Measurements from ENCODE around the gene MLLT3.

MLLT3 gene

GRCh38 chr9:20651939-20652338 is 29.6 kb upstream of the MLLT3 start:
- no peaks in the 10 kb centered on the region for H3K4me1 ChIP-seq
- no peaks in the 10 kb centered on the region; a peak in 1 of 22 replicates for H3K9me3 ChIP-seq (replicated peaks in 1 of 11)
- H3K9ac ChIP-seq, result no peak overlapping the region
- no peaks in the 10 kb centered on the region for H4K20me1 ChIP-seq
- H3K36me3 ChIP-seq, result no peaks in the 10 kb centered on the region
- TF ChIP-seq Cebpa-rat (IDR thresholded peaks at IDR 0.05), result no peak
- no peak overlapping the region for H3K27ac ChIP-seq
- H3K4me2 ChIP-seq, result no peak overlapping the region
- H3K4me3 ChIP-seq, result no peak overlapping the region
- no peaks in the 10 kb centered on the region for H3K27me3 ChIP-seq

- H3K27me3 ChIP-seq, result no peaks in the 10 kb centered on the region
- no peaks in the 10 kb centered on the region for H3K36me3 ChIP-seq
- H3K27ac ChIP-seq, result no peak overlapping the region
- TF ChIP-seq Cebpa-rat (IDR thresholded peaks at IDR 0.05), result no peak
- no peaks in the 10 kb centered on the region for H4K20me1 ChIP-seq
- H3K4me2 ChIP-seq, result no peak overlapping the region
- H3K9ac ChIP-seq, result no peak overlapping the region
- no peak overlapping the region for H3K4me3 ChIP-seq
- H3K9me3 ChIP-seq (replicated peaks in 1 of 11), result no peaks in the 10 kb centered on the region; a peak in 1 of 22 replicates
- H3K4me1 ChIP-seq, result no peaks in the 10 kb centered on the region
Measured at GRCh38 chr9:20650750-20651299, 28.5 kb upstream of the MLLT3 start.

DNA sequence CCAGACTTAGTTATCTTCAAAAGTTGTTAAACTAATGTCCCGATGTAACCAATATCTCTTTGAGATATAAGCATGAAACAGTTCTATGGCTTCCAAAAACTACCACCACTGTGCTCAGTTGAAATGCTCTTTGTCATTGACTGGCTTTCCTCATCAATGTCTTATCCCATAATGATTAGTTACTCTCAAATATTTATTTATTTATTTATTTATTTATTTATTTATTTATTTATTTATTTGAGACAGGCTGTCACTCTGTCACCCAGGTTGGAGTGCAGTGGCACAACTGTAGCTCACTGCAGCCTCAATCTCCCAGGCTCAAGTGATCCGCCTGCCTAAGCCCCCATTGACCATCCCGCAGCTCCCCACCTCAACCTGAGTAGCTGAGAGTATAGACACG is 28.0 kb upstream of the MLLT3 start:
- peaks cover 0 to 3% (median 0%) of the 10 kb centered on the region in 11 experiments; a peak in 1 of 22 replicates for H3K27me3 ChIP-seq

DNA sequence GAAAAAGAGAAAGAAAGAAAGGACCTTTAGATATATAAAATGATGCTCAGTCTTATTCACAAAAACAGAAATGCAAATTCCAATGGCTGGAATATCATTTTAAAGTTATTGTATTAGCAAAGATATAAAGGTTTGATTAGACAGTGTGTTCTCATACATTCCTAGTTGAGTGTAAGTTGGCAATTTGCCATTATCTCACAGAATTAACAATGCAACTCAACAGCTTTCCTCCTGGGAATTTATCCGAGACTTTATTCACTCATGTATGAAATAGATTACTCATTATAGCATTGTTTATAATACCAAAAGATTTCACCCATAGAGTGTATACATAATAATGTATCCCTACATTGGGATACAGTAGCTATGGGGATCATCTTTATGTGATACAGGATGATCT is 27.1 kb upstream of the MLLT3 start:
- no peak overlapping the region for H3K9ac ChIP-seq
- H4K20me1 ChIP-seq, result no peaks in the 10 kb centered on the region
- TF ChIP-seq Cebpa-rat (IDR thresholded peaks at IDR 0.05), result no peak
- no peaks in the 10 kb centered on the region for H3K4me1 ChIP-seq
- peaks cover 0 to 6% (median 3%) of the 10 kb centered on the region in 11 experiments; a peak in 11 of 22 replicates for H3K27me3 ChIP-seq
- H3K4me2 ChIP-seq, result no peak overlapping the region
- H3K9me3 ChIP-seq (replicated peaks in 1 of 11), result no peaks in the 10 kb centered on the region; a peak in 1 of 22 replicates
- no peaks in the 10 kb centered on the region for H3K36me3 ChIP-seq
- H3K27ac ChIP-seq, result no peak overlapping the region
- no peak overlapping the region for H3K4me3 ChIP-seq

More for the DNA sequence above, 28.0 kb upstream of the MLLT3 start:
- Histone ChIP-seq H4K20me1 (no peaks in the 10 kb centered on the region), H3K36me3 (no peaks in the 10 kb centered on the region), H3K9ac (no peak overlapping the region), H3K27ac (no peak overlapping the region), H3K4me1 (no peaks in the 10 kb centered on the region), H3K9me3 (replicated peaks in 1 of 11) (no peaks in the 10 kb centered on the region; a peak in 1 of 22 replicates), H3K4me2 (no peak overlapping the region), H3K4me3 (no peak overlapping the region)
- TF ChIP-seq Cebpa-rat (IDR thresholded peaks at IDR 0.05), result no peak

DNA sequence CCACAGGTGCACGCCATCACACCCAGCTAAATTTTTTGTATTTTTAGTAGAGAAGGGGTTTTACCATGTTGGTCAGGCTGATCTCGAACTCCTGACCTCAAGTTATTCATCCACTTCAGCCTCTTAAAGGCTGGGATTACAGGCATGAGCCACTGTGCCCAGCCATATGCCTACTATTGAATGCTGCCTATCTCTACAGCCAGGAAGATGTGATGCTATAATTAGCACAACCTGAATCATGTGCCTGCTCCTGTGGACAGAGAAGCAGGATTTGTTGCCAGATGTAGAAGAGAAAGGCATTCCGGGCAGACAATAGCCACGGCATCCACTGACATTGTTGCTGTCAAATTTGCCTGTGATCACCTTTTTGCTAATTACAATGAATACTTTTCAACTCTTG is 24.4 kb upstream of the MLLT3 start:
- no peak overlapping the region for H3K9ac ChIP-seq
- H3K9me3 ChIP-seq (replicated peaks in 1 of 11), result no peaks in the 10 kb centered on the region; a peak in 1 of 22 replicates
- no peaks in the 10 kb centered on the region; a peak in 2 of 22 replicates for H4K20me1 ChIP-seq
- no peaks in the 10 kb centered on the region for H3K4me1 ChIP-seq
- no peaks in the 10 kb centered on the region for H3K36me3 ChIP-seq
- no peak overlapping the region for H3K4me2 ChIP-seq
- H3K4me3 ChIP-seq, result no peak overlapping the region
- H3K27me3 ChIP-seq, result peaks cover 0 to 33% (median 29%) of the 10 kb centered on the region in 11 experiments; a peak in 19 of 22 replicates
- H3K27ac ChIP-seq, result no peak overlapping the region
- no peak for TF ChIP-seq Cebpa-rat (IDR thresholded peaks at IDR 0.05)

GRCh38 chr9:20643660-20644059 is 21.4 kb upstream of the MLLT3 start:
- no peak overlapping the region for H3K27ac ChIP-seq
- TF ChIP-seq Cebpa-rat (IDR thresholded peaks at IDR 0.05), result no peak
- no peak overlapping the region for H3K4me2 ChIP-seq
- H4K20me1 ChIP-seq, result peaks cover 0 to 12% (median 0%) of the 10 kb centered on the region in 11 experiments; a peak in 2 of 22 replicates
- H3K9ac ChIP-seq, result no peak overlapping the region
- H3K9me3 ChIP-seq (replicated peaks in 1 of 11), result no peaks in the 10 kb centered on the region; a peak in 1 of 22 replicates
- no peaks in the 10 kb centered on the region for H3K36me3 ChIP-seq
- no peak overlapping the region for H3K4me3 ChIP-seq
- H3K4me1 ChIP-seq, result peaks cover 0 to 20% (median 13%) of the 10 kb centered on the region in 10 experiments; a peak in 16 of 20 replicates
- peaks cover 0 to 58% (median 48%) of the 10 kb centered on the region in 11 experiments; a peak in 19 of 22 replicates for H3K27me3 ChIP-seq

DNA sequence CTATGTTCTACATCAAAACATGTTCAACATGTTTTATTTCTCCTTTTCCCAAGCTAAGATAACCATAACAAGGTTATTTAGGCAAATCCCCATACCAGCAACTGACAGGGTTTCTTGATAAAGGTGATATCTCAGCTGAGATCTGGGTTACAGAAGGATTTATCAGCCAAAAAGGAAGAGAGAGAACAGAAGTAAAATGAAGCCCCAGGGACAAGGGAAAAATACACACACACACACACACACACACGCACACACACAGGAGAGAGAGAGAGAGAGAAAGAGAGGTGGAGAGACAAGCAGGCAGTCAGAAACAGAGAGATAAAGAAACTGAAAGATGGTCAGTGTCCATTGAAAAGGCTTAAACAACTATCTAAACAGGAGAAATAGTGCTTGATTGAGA is 19.7 kb upstream of the MLLT3 start:
- no peak overlapping the region for H3K9ac ChIP-seq
- no peaks in the 10 kb centered on the region for H3K36me3 ChIP-seq
- TF ChIP-seq Cebpa-rat (IDR thresholded peaks at IDR 0.05), result no peak
- no peak overlapping the region for H3K4me3 ChIP-seq
- H3K9me3 ChIP-seq (replicated peaks in 1 of 11), result no peaks in the 10 kb centered on the region
- H3K4me1 ChIP-seq, result peaks cover 0 to 20% (median 13%) of the 10 kb centered on the region in 10 experiments; a peak in 16 of 20 replicates
- peaks cover 0 to 12% (median 0%) of the 10 kb centered on the region in 11 experiments; a peak in 2 of 22 replicates for H4K20me1 ChIP-seq
- H3K27ac ChIP-seq, result no peak overlapping the region
- H3K4me2 ChIP-seq, result no peak overlapping the region
- H3K27me3 ChIP-seq, result peaks cover 10 to 74% (median 63%) of the 10 kb centered on the region in 11 experiments; a peak in 21 of 22 replicates

DNA sequence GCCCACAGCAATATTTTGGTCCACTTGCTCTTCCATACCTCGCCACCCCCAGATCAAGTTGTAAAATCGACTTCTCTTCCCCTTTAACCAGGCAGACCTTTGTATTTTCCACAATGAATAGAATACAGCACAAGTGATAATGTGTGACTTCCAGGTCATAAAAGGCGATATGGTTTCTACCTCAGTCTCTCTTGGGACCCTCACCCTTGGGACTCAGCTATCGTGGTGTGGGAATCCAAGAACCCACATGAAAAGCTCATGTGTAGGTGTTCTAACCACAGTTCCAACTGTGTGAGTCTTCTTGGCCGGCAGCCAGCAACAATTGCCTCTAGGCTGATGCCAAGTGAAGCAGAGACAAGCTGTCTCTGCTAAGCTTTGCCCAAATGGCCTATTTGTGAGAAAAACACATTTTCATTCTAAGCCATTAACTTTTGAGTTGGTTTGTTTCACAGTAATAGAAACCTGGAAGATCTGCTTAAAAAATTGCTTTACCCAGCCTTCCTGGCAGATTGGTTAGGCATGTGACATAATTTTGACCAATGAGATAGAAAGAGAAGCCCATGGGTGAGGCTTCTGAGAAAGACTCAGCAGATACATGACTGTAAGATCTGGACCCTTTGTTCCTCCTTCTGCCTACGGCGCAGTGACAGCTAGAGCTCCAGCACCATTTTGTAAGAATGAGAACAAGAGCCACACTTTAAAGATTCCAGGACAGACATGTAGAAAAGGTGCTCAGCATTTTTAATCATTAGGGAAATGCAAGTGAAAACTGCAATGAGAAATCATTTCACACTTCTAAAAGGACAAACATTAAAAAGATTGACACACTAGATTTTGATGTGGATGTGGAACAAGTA is 18.3 kb upstream of the MLLT3 start:
- H3K36me3 ChIP-seq, result no peaks in the 10 kb centered on the region
- TF ChIP-seq Cebpa-rat (IDR thresholded peaks at IDR 0.05), result no peak
- no peak overlapping the region for H3K9ac ChIP-seq
- H3K4me3 ChIP-seq, result no peak overlapping the region
- no peak overlapping the region for H3K27ac ChIP-seq
- H4K20me1 ChIP-seq, result peaks cover 0 to 12% (median 0%) of the 10 kb centered on the region in 11 experiments; a peak in 2 of 22 replicates
- H3K9me3 ChIP-seq (replicated peaks in 1 of 11), result no peaks in the 10 kb centered on the region
- peaks cover 0 to 20% (median 13%) of the 10 kb centered on the region in 10 experiments; a peak in 16 of 20 replicates for H3K4me1 ChIP-seq
- peaks cover 12 to 88% (median 78%) of the 10 kb centered on the region in 11 experiments; a peak in 21 of 22 replicates for H3K27me3 ChIP-seq
- peak overlapping the region in 9 of 11 experiments; percentile 39 to 72 (median 68); a peak in 19 of 22 replicates for H3K4me2 ChIP-seq

- Histone ChIP-seq H3K36me3 (no peaks in the 10 kb centered on the region), H4K20me1 (peaks cover 0 to 12% (median 0%) of the 10 kb centered on the region in 11 experiments; a peak in 1 of 22 replicates), H3K9me3 (replicated peaks in 1 of 11) (no peaks in the 10 kb centered on the region), H3K4me2 (no peak overlapping the region), H3K4me3 (no peak overlapping the region), H3K27me3 (peaks cover 12 to 75% (median 66%) of the 10 kb centered on the region in 11 experiments; a peak in 21 of 22 replicates), H3K9ac (no peak overlapping the region), H3K4me1 (peaks cover 0 to 20% (median 13%) of the 10 kb centered on the region in 10 experiments; a peak in 16 of 20 replicates), H3K27ac (no peak overlapping the region)
- TF ChIP-seq Cebpa-rat (IDR thresholded peaks at IDR 0.05), result no peak
Measured at GRCh38 chr9:20636888-20637440, 14.7 kb upstream of the MLLT3 start.

Data from BLaER1 treated with 17β-estradiol and CSF1 and Interleukin-3, amounts not matched to agents 10 nM and 100 nM (cell line).